Natural killer cell treated with Interleukin-12 subunit alpha and Interleukin-12 subunit beta and Interleukin-15 and Interleukin-18, amount 100 ng/mL, for 72 hours (primary cell): Measurements from ENCODE around the gene MRPS24. TPM values are rescaled to one million over a fixed set of nuclear protein-coding genes. Genes with fewer than 3 reads are reported as not detected.
"Not testable (repeated sequence)": the region's sequence is repeated elsewhere in the genome, so short reads cannot be mapped to it uniquely, and the experiment has no call there.

Source experiments
- ATAC-seq, 2 donors: fragments of 150-1000 bp; cut with Tn5 transposase in 1 of 2; sonication (Bioruptor Pico), chemical (Tn5 transposase) in 1 of 2; 2 replicates each; pipeline ENCODE4 v1.10.0; 2021
- DNase-seq: peaks from one replicate; pipeline ENCODE4 v3.0.0; 2022; ENCODE audit warnings: low spot score
- H3K27ac Mint-ChIP-seq, 2 donors: 1 replicate in 1 of 2; 2 replicates in 1 of 2; pipeline ENCODE4 v1.8.0; 2022; ENCODE audit warnings: mixed read lengths in 2 of 2, mild to moderate bottlenecking in 1 of 2, moderate library complexity in 1 of 2
- H3K27me3 Mint-ChIP-seq, 2 donors: 1 replicate in 1 of 2; 2 replicates in 1 of 2; pipeline ENCODE4 v1.8.0; 2022; ENCODE audit warnings: mixed read lengths in 2 of 2
- H3K36me3 Mint-ChIP-seq: one replicate; pipeline ENCODE4 v1.8.0; 2022; ENCODE audit warnings: mixed read lengths
- H3K4me1 Mint-ChIP-seq, 2 donors: 1 replicate in 1 of 2; 2 replicates in 1 of 2; pipeline ENCODE4 v1.8.0; 2022; ENCODE audit warnings: low read depth in 2 of 2, mixed read lengths in 2 of 2, mild to moderate bottlenecking in 1 of 2
- H3K4me3 Mint-ChIP-seq: one replicate; pipeline ENCODE4 v1.8.0; 2022; ENCODE audit warnings: mixed read lengths
- H3K9me3 Mint-ChIP-seq: 2 replicates; pipeline ENCODE4 v1.8.0; 2022; ENCODE audit warnings: mixed read lengths
- total RNA-seq, 2 donors: library from RNA; stranded (reverse); gene quantifications; one replicate each; pipeline ENCODE4 v1.2.3, GENCODE V29; 2022

Gene MRPS24
- total RNA-seq, 2 donors from 2014 or later, result 72.6 to 95.3 TPM

DNA sequence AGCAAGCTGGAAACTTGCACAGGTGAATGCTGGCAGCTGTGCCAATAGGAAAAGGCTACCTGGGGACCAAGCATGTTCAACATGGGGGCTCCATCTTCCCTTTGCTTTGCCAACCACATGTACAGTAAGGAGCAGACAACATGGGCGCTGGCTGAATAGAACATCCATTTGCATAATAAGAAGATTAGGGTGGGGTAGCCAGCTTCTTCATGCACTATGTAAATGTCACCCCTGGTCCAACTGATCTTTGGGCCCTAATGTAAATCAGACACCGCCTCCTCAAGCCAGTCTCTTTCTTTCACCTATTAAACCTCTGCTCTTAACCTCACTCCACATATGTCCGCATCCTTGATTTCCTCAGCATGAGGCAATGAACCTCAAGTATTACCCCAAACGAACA lies 26.0 kb downstream of the MRPS24 start:
- Mint-ChIP-seq H3K36me3 (no peaks in the 10 kb centered on the region), H3K9me3 (no peaks in the 10 kb centered on the region), H3K27ac (no peak overlapping the region), H3K4me1 (peaks cover 6 to 7% of the 10 kb centered on the region in 2 donors), H3K4me3 (no peak overlapping the region), H3K27me3 (peaks cover 0 to 4% of the 10 kb centered on the region in 2 donors)
- DNase-seq (no peak), ATAC-seq (no peak)

DNA sequence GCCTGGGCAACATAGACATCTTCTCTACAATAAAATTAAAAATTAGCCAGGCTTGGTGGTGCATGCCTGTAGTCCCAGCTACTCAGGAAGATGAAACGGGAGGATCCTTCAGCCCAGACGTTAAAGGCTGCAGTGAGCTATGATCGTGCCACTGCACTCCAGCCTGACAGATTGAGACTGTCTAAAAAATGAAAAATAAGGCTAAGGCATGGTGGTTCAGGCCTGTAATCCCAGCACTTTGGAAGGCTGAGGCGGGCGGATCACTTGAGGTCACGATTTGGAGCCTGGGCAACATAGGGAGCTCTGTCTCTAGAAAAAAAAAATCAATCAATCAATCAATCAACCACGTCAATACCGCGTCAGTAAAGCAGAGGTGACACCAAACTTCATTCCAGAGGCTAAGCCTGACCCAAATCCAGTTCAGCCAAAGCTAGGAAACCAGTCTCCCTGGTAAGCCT lies 31.1 kb downstream of the MRPS24 start:
- peaks cover 0 to 4% of the 10 kb centered on the region in 2 donors for H3K27me3 Mint-ChIP-seq
- ATAC-seq (no peak), DNase-seq (no peak)
- no peaks in the 10 kb centered on the region for H3K36me3 Mint-ChIP-seq
- no peaks in the 10 kb centered on the region for H3K9me3 Mint-ChIP-seq
- H3K27ac Mint-ChIP-seq, result peak overlapping the region; percentile 26 to 70
- peaks cover 18 to 22% of the 10 kb centered on the region in 2 donors for H3K4me1 Mint-ChIP-seq
- H3K4me3 Mint-ChIP-seq, result peak overlapping the region; percentile 54

DNA sequence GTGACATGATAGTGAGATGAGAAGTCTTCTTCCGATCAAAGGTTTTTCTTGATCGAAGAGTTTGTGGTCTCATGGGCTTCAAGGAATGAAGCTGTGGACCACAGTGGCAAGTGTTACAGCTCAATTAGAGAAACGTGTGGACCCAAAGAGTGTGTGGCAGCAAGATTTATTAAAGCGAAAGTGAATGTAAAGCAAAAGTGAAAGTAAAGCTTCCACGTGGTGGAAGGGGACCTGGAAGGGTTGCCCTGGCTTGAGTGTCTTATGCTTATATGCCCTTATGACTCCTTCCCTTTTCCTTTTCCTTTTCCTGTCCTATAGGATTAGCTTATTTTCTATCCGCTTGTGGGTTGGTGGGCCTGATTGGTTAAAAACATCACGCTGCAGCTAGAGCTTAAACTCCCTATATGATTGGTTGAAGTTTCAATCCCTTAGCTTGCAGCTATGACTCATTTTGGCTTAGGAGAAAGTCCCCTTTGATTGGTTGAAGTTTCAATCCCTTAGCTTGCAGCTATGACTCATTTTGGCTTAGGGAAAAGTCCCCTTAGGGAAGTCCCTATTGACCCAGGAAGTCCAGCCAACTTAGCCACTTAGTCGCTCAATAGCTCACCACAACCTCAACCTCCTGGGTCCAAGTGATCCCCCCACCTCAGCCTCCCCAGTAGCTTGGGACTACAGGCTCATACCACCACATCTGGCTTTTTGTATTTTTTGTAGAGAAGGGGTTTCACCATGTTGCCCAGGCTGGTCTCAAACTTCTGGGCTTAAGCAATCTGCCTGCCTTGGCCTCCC lies 34.7 kb downstream of the MRPS24 start:
- Mint-ChIP-seq H3K9me3 (no peaks in the 10 kb centered on the region), H3K27me3 (peaks cover 0 to under 1% of the 10 kb centered on the region in 2 donors), H3K4me1 (peaks cover 18 to 22% of the 10 kb centered on the region in 2 donors), H3K36me3 (peaks cover 4% of the 10 kb centered on the region), H3K4me3 (peak overlapping the region; percentile 79), H3K27ac (peak overlapping the region; percentile 81 to 88)
- DNase-seq (peak; percentile 82), ATAC-seq (peak; percentile 76 to 84)

DNA sequence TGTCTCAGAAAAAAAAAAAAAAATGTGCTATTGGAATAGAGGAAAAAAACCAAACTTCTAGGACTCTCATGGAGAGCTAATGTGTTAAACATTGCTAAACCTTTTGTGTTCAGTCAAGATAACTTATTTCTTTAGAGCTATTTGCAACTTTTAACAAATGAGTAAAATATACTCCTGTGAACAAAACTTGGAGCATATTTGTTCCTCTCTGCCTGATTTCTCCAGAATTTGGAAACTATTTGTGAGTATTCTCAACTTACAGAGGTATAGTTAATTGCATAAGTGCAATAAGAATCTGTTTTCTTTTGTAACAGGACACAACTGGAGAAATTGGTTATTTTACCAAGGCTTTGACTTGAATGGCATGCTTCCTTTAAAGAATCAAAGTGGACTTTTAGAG lies 38.4 kb downstream of the MRPS24 start:
- DNase-seq, H3K36me3 Mint-ChIP-seq, ATAC-seq, H3K4me3 Mint-ChIP-seq, H3K27ac Mint-ChIP-seq, H3K9me3 Mint-ChIP-seq: not testable (repeated sequence)
- Mint-ChIP-seq H3K4me1 (peaks cover 12 to 16% of the 10 kb centered on the region in 2 donors), H3K27me3 (peaks cover 19 to 25% of the 10 kb centered on the region in 2 donors)

DNA sequence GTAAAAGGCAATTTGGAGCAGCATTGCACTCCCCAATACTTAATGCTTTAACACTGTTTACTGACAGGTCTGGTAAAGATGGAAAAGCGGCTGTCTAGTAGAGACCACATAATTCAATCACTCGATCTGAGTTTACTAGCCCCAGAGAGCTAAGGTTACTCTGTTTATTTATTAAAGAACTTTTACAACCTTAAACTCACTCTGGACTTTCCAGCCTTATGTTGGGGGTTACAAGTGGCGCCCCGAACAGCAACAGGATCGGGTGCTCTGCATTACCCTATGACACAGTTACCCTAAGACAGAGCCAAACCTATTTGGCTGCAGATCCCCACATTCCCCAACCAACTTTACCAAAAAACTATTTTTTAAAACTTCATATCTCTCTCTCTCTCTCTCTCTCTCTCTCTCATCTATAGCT lies 43.9 kb downstream of the MRPS24 start:
- no peak for DNase-seq
- Mint-ChIP-seq H3K27ac (no peak overlapping the region), H3K36me3 (no peaks in the 10 kb centered on the region), H3K4me1 (no peaks in the 10 kb centered on the region), H3K27me3 (peaks cover 24 to 38% of the 10 kb centered on the region in 2 donors), H3K9me3 (no peaks in the 10 kb centered on the region), H3K4me3 (no peak overlapping the region)
- no peak for ATAC-seq

DNA sequence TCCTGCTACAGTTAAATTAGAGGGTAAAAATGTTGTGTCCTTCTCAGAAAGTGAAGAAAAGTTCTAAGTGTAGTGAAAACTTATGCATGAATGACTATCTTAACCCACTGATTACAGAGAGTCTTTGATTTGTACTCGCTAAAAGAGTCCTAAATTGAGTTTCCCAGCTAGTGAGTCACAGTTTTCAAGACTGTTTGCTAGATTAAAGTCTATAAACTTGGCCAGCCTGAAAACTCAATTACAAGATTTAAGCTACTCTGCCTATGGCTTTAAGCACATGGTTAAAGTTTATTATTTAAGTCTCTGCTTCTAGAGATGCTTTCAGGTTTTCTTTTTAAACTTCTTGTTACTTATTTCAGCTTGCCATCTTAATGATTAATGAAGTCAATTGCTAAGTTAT lies 44.4 kb downstream of the MRPS24 start:
- Mint-ChIP-seq H3K9me3 (no peaks in the 10 kb centered on the region), H3K27me3 (peaks cover 24 to 43% of the 10 kb centered on the region in 2 donors), H3K36me3 (no peaks in the 10 kb centered on the region), H3K27ac (no peak overlapping the region), H3K4me3 (no peak overlapping the region), H3K4me1 (no peaks in the 10 kb centered on the region)
- DNase-seq (no peak), ATAC-seq (no peak)

DNA sequence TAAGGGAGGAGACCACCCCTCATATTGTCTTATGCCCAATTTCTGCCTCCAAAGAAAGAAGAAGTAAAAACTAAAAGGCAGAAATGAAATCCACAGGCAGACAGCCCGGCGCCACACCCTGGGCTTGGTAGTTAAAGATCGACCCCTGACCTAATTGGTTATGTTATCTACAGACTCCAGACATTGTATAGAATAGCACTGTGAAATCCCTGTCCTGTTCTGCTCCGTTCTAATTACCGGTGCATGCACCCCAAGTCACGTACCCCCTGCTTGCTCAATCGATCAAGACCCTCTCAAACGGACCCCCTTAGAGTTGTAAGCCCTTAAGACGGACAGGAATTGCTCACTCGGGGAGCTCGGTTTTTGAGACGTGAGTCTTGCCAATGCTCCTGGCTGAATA lies 44.8 kb downstream of the MRPS24 start:
- not testable (repeated sequence) for ATAC-seq, H3K4me1 Mint-ChIP-seq, H3K36me3 Mint-ChIP-seq, H3K27ac Mint-ChIP-seq, H3K4me3 Mint-ChIP-seq, DNase-seq, H3K9me3 Mint-ChIP-seq
- H3K27me3 Mint-ChIP-seq, result peaks cover 26 to 45% of the 10 kb centered on the region in 2 donors

DNA sequence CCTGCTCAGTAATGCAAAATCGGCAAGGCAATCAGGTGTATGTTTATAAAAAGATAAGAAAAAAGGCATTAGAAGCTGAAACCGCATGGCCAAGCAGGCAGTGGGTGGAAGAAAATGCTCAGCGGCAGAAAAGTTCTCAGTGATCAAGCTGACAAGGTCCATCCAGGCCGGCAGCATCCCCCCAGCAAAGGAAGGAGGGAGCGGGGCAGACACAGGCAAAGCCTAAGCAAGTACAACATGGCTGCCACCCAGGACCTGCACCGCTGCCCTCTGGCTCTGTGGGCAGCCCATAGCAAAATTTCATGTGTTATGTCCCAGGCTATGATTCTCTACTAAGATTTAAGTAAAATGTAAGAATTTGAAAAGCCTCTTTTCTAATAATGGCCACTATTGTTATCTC lies 45.4 kb downstream of the MRPS24 start:
- Mint-ChIP-seq H3K36me3 (no peaks in the 10 kb centered on the region), H3K4me3 (no peak overlapping the region), H3K27ac (no peak overlapping the region), H3K9me3 (no peaks in the 10 kb centered on the region), H3K27me3 (peaks cover 22 to 43% of the 10 kb centered on the region in 2 donors), H3K4me1 (no peaks in the 10 kb centered on the region)
- DNase-seq (no peak), ATAC-seq (no peak)

DNA sequence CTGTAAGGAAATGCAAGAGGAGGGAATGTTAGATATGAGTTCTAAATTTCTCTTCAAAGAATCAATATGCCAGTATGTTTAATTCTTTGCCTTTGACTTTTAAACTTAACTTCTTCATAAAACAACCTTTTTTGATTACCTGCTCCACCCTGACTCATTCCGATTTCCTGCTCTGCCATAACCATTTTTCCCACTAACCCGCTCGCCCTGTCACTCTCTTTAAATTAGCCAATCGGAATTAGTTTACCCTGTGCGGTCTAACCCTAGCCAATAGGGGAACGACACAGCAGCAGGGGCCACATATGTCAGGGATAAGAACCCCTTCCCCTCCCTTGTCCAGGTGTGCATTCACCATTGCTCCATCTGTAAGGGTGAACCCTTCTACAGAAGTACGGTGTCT lies 45.9 kb downstream of the MRPS24 start:
- H3K27me3 Mint-ChIP-seq, result peaks cover 19 to 38% of the 10 kb centered on the region in 2 donors
- H3K4me1 Mint-ChIP-seq, H3K9me3 Mint-ChIP-seq, ATAC-seq, H3K27ac Mint-ChIP-seq, DNase-seq, H3K36me3 Mint-ChIP-seq, H3K4me3 Mint-ChIP-seq: not testable (repeated sequence)

Other genes starting within 250 kb of the MRPS24 start
- gene COA1, start 140.0 kb downstream of the MRPS24 start, total RNA-seq, result 100 to 1,000 TPM in 1 of 2 donors, 10 to 100 TPM in 1; 77.2 to 119 TPM
- 10 to 100 TPM; 34.6 to 62.0 TPM for gene BLVRA, start 110.8 kb downstream of the MRPS24 start, total RNA-seq
- 10 to 100 TPM; 29.4 TPM for gene URGCP, start 37.1 kb upstream of the MRPS24 start, total RNA-seq
- gene UBE2D4, start 56.9 kb upstream of the MRPS24 start, total RNA-seq, result 10 to 100 TPM; 10.8 to 11.2 TPM
- gene SPDYE1, start 128.4 kb upstream of the MRPS24 start, total RNA-seq, result not detected
- 100 to 1,000 TPM; 173 to 202 TPM for gene DBNL, start 175.2 kb upstream of the MRPS24 start, total RNA-seq
- not detected for gene PGAM2, start 196.1 kb upstream of the MRPS24 start, total RNA-seq
- gene POLM, start 213.0 kb upstream of the MRPS24 start, total RNA-seq, result 10 to 100 TPM; 25.9 to 66.9 TPM
- gene AEBP1, start 234.8 kb upstream of the MRPS24 start, total RNA-seq, result 1 to 10 TPM; 1.0 to 2.4 TPM